GM19455 (cell line): ENCODE data around the gene KRT79.

ENCODE experiments used
- ATAC-seq: cut with Tn5 transposase; IDR thresholded peaks from one replicate; pipeline ENCODE4 v1.9.1; 2021; ENCODE audit not compliant: unreplicated experiment

Gene KRT79

DNA sequence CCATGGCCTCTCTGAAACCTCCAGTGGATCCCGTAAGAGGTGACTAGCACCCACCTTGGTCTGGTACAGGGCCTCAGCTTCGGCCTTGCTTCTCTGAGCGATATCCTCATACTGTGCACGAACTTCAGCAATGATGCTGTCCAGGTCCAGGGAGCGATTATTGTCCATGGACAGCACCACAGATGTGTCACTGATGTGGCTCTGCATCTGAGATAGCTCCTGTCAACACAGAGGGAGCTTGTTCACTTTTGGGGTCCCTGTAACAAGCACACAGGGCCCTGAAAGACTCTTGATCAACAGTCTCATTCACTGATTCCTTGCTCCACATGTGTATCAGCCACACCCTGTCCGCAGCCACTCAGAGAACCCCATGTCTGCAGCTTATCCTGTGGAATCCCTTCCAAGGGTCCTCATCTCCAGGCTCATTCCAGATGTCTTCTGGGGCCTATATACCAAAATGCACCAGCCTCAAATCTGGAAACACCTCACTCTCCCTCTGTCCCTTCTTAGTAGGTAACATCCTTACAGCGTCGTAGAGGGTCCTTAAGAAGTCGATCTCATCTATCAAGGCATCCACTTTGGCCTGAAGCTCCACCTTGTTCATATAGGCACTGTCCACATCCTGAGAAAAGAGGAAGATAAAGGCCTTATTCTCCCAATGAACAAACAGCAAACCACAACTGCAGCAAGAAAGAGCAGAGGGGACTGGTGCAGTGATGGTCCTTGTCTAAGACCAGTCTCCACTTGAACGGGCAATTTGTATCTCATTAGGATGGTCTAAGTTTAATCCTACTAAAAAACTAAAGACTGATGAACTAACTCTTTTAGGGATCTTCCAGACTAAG lies 41.7 kb downstream of the KRT79 start:
- no peak for ATAC-seq

DNA sequence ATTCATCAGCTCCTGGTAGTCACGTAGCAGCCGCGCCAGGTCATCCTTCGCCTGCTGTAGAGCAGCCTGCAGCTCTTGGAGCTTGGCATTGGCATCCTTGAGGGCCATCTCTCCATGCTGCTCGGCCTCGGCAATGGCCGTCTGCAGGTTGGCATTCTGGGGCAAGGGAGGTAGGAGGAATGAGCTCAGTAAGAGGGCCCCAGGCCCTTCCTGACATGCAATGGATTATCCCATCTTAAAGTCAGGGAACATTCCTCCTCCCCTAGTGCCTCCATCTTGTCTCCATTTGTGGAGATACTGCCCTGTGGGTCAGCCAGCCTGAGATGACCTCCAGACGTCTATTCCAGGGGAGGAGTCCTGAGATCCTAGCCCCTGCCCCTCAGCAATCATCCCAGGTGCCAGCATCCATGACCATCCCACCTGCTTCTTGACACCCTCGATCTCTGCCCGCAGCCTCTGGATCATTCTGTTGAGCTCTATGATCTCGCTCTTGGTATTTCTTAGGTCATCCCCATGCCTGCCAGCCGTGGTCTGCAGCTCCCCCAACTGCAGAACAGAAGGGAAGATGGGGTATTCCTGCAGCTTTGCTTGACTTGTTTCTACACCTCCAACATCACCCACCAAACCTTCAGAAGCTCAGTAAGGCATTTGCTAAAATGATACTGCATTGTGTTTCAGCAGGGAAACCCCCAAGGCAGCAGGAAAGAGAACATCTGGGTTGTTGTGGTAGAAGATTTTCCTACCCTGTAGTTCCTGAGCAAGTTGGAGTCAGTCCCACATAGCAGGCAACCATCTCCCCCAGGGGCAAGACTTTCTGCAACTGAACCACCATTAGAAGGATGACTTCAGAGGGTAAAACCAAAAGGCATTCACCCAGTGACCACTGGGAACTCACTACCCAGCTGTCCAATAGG lies 42.6 kb downstream of the KRT79 start:
- no peak for ATAC-seq

DNA sequence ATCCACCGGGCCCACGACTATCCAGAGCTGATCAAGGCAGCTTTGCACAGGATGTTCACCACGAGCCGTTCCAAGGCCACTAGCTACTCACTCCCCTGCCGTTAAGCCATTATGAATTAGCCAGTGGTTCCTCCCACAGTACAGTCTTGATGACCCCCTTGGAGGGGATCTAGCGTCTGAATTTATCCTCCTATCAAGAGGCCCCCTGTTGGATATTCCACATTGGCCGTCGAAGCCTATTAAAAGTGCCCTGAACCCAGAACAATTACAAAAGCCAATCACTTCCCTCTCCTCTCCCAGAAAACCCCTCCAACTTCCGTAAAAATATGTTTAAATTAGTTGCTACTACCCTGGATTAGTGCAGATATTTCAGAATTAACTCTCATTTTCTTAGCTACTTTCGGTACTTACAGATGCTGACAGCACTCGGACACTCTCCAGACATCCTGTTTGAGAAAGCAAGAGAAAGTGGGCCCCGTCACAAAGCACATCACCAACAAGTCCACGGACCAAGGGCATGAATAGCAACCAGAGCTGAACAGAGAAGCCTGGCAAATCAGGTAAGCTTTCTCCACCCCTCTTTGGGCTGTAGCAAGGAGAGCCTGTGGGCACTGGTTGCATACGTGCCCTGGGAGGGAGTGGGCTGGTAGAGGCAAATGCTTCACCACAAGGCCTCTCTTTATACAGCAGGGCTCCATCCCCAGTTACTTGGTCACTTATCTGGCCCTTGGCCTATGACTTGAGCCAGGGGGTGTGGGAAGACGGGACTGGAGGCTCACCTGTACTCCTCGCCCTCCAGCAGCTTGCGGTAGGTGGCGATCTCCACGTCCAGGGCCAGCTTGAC lies 43.5 kb downstream of the KRT79 start:
- ATAC-seq: no peak

DNA sequence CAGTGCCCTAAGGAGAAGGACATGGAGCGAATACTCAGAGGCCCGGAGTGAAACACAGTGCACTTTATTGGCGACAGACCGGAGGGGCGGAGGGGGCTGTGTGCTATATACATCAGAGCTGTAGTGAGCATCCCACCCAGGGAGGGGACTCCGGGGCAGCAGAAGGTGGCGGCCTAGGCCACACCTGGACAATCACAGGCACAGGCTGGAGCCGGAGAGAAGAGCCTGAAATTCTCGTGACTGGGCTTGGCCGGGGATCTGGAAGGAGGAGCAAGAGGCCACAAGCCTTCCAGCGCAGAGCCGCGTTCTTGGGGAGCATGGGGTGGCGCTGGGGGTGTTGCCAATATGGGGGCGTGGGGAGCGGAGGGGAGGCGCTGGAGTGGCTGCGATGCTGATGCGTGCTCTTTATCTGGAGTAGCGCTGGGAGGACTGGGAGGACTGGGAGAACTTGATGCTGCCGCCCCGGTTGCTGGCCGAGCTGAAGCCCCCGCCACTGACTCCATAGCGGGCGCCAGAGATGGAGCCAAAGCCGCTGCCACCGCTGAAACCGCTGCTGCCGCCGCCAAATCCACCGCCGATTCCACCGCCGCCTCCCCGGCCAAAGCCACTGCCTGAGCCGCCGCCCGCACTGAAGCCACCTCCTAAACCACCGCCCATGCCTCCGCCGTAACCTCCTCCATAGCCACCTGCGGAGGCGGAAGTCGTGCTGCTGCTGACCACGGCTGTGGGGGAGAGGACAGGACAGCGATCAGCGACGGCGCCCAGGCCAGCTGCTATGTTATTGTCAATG lies 44.3 kb downstream of the KRT79 start:
- ATAC-seq: no peak

DNA sequence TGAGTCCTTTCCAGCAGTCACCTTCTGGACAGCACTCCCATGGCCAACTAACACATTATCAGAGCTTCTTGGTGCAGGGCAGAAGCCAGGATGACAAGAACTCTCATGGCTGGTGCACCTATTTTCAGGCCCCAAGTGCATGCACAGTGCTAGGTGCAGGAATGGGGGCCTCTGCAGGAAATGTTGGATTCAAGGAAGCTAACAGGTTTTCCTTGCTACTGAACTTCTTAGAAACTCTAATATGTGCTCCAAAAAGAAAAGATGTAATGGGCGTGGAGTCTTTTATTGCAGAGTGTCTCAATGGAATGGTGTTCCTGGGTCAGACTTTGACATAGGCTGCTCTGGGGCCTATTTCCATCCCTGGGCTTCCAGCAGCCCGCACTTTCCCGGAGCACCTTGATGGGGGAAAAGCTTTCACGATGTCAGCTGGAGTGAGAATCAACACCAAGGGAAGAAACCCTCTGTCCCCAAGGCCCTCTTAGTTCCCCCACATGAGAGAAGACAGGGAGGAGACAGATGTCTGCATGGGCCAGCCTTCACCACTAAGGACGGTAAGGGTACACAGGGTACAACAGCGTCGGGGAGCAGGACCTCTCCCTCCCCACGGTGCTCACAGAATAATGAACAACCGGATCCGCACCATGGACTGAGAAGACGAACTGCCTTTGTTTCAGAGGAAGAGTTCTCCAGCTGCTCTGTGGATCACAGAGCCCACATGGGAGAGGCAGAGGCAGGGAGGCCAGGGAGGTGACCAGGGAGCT lies 45.1 kb downstream of the KRT79 start:
- ATAC-seq: no peak

DNA sequence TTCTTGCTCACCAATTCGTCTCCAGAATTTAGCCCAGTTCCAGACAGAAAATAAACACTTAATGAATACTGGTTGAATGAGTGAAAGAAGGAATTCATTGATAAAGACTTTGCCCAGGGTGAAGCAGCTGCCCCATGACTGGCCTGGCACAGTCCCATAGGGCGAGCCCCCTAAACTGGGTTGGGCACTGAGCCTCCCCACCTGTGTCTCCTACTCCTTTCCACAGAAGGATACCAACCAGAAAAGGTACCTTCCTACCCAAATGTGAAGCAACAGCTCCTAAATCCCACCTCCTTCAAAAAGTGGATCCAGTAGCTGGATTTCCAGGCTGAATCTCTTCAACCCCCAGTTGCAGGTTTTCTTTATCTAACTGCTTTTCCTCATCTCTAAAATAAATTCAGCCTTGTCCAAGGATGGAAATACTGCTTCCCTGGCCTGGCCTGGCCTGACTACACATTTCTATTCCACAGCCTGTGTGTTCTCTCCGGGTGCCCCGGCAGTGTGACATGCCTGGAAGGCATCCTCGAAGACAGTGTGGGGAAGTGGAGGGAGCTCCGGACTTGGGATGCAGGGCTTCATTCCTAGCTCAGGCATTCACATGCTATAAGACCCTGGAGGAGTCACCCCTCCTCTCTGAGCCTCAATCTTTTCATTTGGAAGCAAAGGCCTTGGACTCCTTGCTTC lies 45.8 kb downstream of the KRT79 start:
- no peak for ATAC-seq

DNA sequence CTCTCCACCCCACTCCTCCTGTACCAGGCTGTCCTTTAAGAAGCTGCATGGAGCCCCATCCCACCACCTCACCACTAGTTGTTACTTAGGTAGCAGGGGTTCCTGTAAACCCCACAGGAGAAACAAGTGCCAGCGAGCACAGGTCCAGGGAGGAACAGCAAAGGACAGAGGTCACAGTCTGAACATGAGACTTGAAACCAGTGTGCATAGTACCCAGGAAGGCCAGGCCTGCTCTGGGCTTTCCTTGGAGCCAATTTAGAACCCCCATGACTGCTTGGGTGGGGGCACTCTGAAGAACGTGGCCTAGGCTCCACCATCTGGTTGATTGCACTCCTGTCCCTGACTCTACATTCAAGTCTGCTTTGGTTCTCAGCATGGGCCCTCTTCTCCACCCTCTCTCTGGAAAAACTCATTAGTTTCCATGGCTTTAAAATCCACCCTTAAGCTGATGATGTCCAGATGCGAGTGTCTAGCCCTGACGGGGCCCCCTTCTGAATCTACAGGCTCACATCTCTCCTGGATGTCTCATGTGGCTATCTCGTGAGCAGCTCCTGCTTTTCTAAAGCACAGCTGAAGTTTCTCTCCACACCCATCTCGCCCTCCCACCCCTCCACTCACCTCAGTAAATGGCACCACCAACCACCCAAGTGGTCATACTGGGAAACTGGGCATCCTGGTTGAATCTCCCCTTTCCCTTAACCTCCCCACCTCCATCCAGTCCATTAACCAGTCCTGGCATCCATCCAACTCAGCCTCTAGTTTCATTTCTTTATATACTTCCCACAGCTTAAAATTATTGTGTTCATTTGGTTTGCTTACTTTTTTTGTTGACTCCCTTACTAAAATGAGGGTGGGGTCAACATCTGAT lies 46.6 kb downstream of the KRT79 start:
- no peak for ATAC-seq

DNA sequence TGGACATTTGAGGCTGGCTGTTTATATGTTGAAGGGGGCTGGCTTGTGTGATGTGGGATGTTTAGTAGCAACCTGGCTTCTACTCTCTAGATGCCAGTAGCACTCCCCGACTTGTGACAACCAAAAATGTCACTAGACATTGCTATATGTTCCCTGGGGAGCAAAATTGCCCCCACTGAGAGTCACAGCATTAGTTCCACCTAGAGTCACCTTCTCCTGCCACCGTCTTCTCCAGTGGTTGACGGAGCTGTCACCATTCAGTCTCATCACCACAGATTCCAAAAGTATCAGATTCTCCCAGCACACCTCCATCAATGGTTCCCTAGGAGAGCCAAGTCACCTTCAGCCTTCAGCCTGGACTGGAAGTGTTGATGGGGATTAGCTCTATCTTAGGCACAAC lies 49.2 kb downstream of the KRT79 start:
- no peak for ATAC-seq

DNA sequence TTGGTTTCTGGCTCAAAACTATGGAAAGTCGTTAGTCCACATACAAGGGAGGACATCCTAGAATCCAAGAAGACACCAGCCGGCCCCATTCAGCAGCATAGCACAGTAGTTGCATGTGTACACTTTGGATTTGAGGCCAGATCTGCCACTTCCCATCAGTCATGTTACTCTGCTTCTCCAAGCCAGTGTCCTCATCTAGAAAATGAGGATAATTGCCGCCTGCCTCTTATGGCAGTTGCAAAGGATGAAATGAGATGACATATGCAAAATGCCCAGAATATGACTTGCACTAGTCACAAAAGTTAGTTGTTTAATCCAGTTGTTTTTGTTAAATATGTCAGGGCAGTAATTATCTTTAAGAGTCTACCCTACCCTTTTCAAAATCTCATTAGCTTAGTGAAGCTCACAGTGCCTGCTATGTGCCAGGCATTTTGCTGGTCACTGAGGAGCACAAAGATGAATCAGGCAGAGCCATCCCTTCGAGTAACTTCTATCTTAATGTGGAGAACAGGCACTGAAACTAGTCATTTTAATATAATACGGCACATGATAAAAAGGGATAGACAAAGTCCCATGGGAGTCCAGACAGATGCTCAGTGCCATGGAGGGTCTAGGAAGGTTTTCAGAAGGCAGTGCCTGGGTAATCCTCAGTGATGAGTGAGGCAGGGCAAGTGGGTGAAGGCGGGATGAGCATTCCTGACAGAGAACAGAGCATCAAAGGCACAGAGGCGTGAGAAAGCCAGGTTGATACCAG lies 50.4 kb downstream of the KRT79 start:
- ATAC-seq: no peak

DNA sequence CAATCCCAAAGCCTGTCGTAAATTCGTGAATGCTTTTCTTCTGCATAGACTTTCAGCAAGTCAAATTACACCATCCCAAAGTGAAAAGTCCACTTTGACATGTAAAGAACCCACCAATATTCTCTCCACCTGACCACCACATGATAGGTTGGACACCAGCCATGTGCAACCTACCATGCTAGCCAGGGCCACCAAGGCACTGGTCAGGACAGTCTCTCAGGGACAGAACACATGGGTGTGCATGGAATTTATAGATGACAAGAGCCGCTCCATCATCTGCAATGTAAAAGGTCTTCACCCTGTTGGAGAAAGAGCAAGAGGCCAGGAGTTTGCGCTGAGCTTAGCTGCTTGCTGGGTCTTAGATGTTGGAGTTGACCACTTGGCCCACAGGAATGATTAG lies 51.6 kb downstream of the KRT79 start:
- ATAC-seq: no peak

DNA sequence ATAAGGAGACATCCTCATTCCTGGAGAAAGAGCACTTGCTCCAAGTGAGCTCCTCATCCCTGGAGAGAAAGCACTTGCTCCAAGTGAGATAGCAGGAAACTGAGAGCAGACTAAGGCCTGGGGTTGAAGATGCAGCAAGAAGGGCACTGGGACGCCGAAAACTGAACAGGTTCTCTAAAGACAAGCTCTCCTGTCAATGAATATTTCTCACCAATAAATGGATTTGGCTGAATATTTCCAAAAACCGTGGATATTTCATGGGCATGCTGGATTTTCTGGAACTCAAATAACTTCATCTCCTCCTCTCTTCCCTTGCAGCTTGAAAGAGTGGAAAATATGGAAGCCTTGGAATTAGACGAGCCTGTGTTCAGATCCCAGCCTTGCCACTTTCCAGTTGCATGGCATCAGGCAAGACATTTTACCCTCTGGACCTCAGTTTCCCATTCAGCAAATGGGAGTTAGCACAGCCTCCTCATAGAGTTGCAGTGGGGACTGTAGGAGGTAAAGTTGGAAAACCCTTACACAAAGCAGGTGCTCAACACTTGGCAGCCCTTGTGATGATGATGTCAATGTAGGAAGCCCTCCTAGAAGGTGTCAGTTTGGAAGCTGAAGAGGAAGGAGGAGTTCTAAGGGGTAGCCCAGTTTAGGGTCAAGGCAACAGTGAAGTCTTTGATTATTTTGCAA lies 52.6 kb downstream of the KRT79 start:
- ATAC-seq: no peak

DNA sequence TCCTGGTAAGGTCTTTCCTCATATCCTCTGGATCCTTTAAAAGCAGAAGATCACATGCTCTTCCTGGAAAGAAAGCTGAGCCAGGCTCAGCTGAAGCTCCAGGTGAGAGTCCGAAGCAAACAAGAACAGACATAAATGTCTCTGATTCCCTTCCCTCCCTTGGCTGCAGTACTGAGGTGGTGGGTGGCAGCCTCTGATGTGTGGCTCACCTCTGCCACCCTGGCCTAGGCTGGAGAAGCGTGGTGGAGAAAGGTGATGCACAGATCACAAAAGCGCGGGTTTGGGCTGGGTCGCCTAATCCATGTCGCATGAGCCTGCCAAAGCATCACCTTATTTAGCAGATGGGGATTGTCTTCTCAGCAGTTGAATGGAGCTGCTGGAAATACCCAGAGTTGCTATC lies 54.2 kb downstream of the KRT79 start:
- no peak for ATAC-seq

DNA sequence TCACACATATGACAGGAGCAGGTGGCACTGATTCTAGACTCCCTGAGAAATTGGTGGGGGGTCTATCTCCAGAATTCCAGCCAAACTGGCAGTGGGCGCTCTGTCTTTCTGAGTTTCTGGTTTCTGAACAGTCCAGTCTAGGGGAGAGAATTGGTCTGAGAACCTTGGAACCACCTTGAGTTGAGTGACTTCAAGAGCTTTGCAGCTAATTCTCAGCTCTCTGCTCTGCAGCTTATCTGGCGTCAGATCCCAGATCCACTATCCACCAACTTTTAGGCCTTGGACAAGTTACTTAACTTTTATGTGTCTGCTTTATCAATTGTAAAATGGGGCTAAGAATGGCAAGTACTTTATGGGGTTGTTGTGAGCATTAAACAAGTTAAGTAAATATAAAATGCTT lies 55.3 kb downstream of the KRT79 start:
- no peak for ATAC-seq

DNA sequence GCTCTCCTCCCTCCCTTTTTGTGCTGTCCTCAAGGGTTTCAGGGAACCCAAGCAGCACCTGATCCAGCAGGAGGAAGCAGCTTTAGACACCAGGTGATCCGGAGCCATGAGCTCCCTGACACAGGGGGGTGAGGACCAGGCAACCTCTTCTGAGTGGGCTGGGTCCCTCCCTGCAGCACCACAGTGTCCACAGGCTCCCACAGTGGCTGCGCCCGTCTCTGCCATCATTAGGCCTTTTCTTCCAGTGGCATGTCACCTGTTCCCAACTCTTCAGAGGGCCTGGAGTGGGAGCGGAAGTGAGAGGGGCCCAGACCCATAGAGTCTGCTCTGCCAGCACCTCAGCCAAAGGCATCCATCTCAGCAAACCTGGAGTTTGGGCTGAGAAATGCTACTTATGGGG lies 56.5 kb downstream of the KRT79 start:
- no peak for ATAC-seq

DNA sequence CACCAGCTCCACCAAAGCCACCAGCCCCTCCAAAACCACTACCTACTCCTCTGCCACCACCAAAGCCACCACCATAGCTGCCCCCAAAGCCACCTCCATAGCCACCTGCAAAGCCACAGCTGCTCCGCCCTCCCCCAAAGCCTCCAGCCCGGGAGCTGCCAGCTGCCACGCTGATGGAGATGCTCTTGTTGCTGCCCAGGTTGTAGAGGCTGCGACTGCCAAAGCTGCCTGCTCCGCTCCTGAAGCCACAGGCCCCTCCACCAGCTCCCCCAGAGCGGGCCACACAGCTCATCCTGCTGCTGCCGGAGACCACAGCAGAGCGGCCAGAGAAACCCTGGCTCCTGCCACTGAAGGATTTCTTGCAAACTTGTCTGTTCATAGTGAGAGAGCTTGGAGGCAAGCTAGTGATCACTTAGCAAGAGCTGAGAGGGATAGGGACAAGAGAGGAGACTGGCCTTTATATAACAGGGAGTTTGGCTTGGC lies 57.2 kb downstream of the KRT79 start, which contains the start of gene KRT76:
Gene KRT76 (minus strand): TSS at position 433 of the 483 bp plus-strand sequence. CDS start 54 bp downstream, at position 379.
- no peak for ATAC-seq

DNA sequence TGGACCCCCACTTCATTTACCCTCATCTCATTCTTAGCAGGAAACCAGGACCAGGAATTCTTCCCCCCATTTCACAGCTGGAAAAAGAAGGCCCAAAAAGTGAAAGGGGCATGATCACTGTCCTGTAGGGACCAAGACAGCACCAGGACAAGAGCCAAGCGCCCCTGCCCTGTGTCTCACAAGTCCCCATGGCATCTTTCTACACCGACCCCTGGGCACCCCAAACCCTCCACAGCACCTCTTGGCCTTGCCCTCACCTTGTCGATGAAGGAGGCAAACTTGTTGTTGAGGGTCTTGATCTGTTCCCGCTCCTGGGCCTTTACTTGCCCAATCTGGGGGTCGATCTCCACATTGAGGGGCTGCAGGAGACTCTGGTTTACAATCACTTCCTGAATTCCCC lies 57.7 kb downstream of the KRT79 start:
- no peak for ATAC-seq
